Gastroesophageal sphincter (tissue), 4 donors: ENCODE measurements around the gene CEL. TPM values are rescaled to one million over a fixed set of nuclear protein-coding genes. Genes with fewer than 3 reads are reported as not detected.
"Not testable (repeated sequence)": the region's sequence is repeated elsewhere in the genome, so short reads cannot be mapped to it uniquely, and the experiment has no call there.

ENCODE experiments used
- ATAC-seq: fragments of 150-250 bp; one replicate; pipeline ENCODE4 v1.9.1; 2016; ENCODE audit warnings: mild to moderate bottlenecking, moderate library complexity
- H3K27ac ChIP-seq, 4 donors: fragments of 200-600 bp; sonication (generic) in 3 of 4; 1 replicate in 3 of 4; 2 replicates in 1 of 4; pipeline ENCODE4 v1.5.1; 2016 to 2019
- H3K27me3 ChIP-seq: fragments of 200-600 bp; sonication (generic); one replicate; pipeline ENCODE4 v1.5.1; 2019
- H3K36me3 ChIP-seq, 2 donors: fragments of 200-600 bp; sonication (generic); one replicate each; pipeline ENCODE4 v1.5.1; 2019; ENCODE audit warnings: control low read depth in 1 of 2
- H3K4me1 ChIP-seq, 3 donors: fragments of 200-600 bp; sonication (generic); 1 replicate in 2 of 3; 2 replicates in 1 of 3; pipeline ENCODE4 v1.5.1; 2016 to 2019; ENCODE audit warnings: control low read depth in 2 of 3
- H3K4me3 ChIP-seq, 2 donors: fragments of 200-600 bp; sonication (generic); one replicate each; pipeline ENCODE4 v1.5.1; 2019; ENCODE audit warnings: mild to moderate bottlenecking in 1 of 2, moderate library complexity in 1 of 2
- H3K9me3 ChIP-seq, 3 donors: fragments of 200-600 bp; sonication (generic); one replicate each; pipeline ENCODE4 v1.5.1; 2017 to 2019; ENCODE audit warnings: control low read depth in 2 of 3
- EP300 ChIP-seq: sonication (generic); formaldehyde crosslinking; IDR thresholded peaks from one replicate; pipeline ENCODE4 v1.6.1; 2017; ENCODE audit warnings: antibody characterized with exemption, mild to moderate bottlenecking
- POLR2A ChIP-seq, 2 donors: fragments of 450-650 bp; IDR thresholded peaks; one replicate each; pipeline ENCODE4 v1.6.1; 2017; ENCODE audit warnings: antibody characterized with exemption in 2 of 2, mild to moderate bottlenecking in 2 of 2, moderate library complexity in 1 of 2
- POLR2AphosphoS5 ChIP-seq: sonication (generic); formaldehyde crosslinking; IDR thresholded peaks from one replicate; pipeline ENCODE4 v1.6.1; 2017; ENCODE audit warnings: antibody characterized with exemption
- whole genome bisulfite sequencing, 2 donors: methylation state at CpG; one replicate each; pipeline ENCODE4 v1.1.5; 2018; ENCODE audit warnings: low coverage in 1 of 2; 5-methylcytosine and 5-hydroxymethylcytosine counted together
- total RNA-seq, 4 donors: library from RNA; depleted of rRNA; stranded (reverse); fragments of >200 nt; gene quantifications; one replicate each; pipeline ENCODE4 v1.1.0, GENCODE V29; 2016
- TF ChIP-seq, protein P1 (sequence below), 4 experiments: fragments of 200-600 bp in 2 of 4; fragments of 450-650 bp in 2 of 4; sonication (generic) in 1 of 4; IDR thresholded peaks; one replicate each; pipeline ENCODE4 v1.5.1; 2017 to 2019; ENCODE audit warnings: antibody characterized with exemption in 4 of 4, mild to moderate bottlenecking in 2 of 4, moderate library complexity in 2 of 4

Gene CEL
- total RNA-seq, 4 donors from 2014 or later, result 0.35 to 0.81 (median 0.62) TPM; not detected in 1

DNA sequence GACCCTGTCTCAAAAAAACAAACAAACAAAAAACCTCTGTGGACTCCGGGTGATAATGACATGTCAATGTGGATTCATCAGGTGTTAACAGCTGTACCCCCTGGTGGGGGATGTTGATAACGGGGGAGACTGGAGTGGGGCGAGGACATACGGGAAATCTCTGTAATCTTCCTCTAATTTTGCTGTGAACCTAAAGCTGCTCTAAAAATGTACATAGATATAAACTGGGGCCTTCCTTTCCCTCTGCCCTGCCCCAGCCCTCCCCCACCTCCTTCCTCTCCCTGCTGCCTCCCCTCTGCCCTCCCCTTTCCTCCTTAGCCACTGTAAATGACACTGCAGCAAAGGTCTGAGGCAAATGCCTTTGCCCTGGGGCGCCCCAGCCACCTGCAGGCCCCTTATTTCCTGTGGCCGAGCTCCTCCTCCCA is 1.4 kb upstream of the CEL start:
- Histone ChIP-seq H3K4me1 (no peaks in the 10 kb centered on the region), H3K36me3 (peaks cover 0 to 46% of the 10 kb centered on the region in 2 donors), H3K9me3 (no peaks in the 10 kb centered on the region), H3K4me3 (no peak overlapping the region), H3K27ac (no peak overlapping the region), H3K27me3 (no peaks in the 10 kb centered on the region)
- 38 to 74% methylated on average over 2 to 4 of the region's 6 CpGs for WGBS, 2 donors
- no peak for ATAC-seq
- TF ChIP-seq POLR2A (IDR thresholded peaks at IDR 0.05), result no peak
- no peak for TF ChIP-seq EP300
- TF ChIP-seq, protein P1, sequence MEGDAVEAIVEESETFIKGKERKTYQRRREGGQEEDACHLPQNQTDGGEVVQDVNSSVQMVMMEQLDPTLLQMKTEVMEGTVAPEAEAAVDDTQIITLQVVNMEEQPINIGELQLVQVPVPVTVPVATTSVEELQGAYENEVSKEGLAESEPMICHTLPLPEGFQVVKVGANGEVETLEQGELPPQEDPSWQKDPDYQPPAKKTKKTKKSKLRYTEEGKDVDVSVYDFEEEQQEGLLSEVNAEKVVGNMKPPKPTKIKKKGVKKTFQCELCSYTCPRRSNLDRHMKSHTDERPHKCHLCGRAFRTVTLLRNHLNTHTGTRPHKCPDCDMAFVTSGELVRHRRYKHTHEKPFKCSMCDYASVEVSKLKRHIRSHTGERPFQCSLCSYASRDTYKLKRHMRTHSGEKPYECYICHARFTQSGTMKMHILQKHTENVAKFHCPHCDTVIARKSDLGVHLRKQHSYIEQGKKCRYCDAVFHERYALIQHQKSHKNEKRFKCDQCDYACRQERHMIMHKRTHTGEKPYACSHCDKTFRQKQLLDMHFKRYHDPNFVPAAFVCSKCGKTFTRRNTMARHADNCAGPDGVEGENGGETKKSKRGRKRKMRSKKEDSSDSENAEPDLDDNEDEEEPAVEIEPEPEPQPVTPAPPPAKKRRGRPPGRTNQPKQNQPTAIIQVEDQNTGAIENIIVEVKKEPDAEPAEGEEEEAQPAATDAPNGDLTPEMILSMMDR (IDR thresholded peaks at IDR 0.05), result no peak

DNA sequence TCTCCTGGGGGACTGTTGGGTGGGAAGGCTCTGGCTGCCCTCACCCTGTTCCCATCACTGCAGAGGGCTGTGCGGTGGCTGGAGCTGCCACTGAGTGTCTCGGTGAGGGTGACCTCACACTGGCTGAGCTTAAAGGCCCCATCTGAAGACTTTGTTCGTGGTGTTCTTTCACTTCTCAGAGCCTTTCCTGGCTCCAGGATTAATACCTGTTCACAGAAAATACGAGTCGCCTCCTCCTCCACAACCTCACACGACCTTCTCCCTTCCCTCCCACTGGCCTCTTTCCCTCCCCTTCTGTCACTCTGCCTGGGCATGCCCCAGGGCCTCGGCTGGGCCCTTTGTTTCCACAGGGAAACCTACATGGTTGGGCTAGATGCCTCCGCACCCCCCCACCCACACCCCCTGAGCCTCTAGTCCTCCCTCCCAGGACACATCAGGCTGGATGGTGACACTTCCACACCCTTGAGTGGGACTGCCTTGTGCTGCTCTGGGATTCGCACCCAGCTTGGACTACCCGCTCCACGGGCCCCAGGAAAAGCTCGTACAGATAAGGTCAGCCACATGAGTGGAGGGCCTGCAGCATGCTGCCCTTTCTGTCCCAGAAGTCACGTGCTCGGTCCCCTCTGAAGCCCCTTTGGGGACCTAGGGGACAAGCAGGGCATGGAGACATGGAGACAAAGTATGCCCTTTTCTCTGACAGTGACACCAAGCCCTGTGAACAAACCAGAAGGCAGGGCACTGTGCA is 590 bp upstream of the CEL start:
- H3K27me3 ChIP-seq, H3K27ac ChIP-seq, H3K4me1 ChIP-seq, H3K4me3 ChIP-seq, H3K9me3 ChIP-seq, ATAC-seq: not testable (repeated sequence)
- WGBS, 2 donors, result 43 to 55% methylated on average over 4 to 6 of the region's 14 CpGs
- peaks cover 0 to 43% of the 10 kb centered on the region in 2 donors for H3K36me3 ChIP-seq

DNA sequence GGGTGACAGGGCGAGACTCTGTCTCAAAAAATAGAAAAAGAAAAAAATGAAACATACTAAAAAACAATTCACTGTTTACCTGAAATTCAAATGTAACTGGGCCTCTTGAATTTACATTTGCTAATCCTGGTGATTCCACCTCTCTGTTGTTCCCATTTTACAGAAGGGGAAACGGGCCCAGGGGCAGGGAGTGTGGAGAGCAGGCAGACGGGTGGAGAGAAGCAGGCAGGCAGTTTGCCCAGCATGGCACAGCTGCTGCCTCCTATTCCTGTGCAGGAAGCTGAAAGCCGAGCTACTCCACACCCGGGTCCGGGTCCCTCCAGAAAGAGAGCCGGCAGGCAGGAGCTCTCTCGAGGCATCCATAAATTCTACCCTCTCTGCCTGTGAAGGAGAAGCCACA is 788 bp downstream of the CEL start:
- H3K27ac ChIP-seq, H3K27me3 ChIP-seq, H3K9me3 ChIP-seq, ATAC-seq, H3K4me1 ChIP-seq, H3K4me3 ChIP-seq: not testable (repeated sequence)
- 72 to 83% methylated on average over 2 of the region's 8 CpGs for WGBS, 2 donors
- peaks cover 0 to 33% of the 10 kb centered on the region in 2 donors for H3K36me3 ChIP-seq

DNA sequence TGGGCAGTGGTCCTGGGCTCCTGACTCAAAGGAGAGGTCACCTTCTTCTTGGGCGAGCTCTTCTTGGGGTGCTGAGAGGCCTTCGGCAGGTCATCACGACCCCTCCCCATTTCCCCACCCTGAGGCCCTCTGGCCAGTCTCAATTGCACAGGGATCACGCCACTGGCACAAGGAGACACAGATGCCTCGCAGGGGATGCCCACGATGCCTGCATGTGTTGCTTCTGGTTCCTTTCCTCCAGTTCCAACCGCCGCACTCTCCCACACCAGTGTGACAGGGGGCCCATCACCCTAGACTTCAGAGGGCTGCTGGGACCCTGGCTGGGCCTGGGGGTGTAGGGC is 1.3 kb downstream of the CEL start:
- Histone ChIP-seq H3K4me1 (no peaks in the 10 kb centered on the region), H3K4me3 (no peak overlapping the region), H3K27ac (no peak overlapping the region), H3K36me3 (peaks cover 0 to 27% of the 10 kb centered on the region in 2 donors), H3K27me3 (no peaks in the 10 kb centered on the region), H3K9me3 (no peaks in the 10 kb centered on the region)
- WGBS, 2 donors, result 80% methylated on average over 1 of the region's 8 CpGs; no CpG with 5 or more reads in 1 of the 2 donors
- TF ChIP-seq EP300, result no peak
- ATAC-seq, result no peak

DNA sequence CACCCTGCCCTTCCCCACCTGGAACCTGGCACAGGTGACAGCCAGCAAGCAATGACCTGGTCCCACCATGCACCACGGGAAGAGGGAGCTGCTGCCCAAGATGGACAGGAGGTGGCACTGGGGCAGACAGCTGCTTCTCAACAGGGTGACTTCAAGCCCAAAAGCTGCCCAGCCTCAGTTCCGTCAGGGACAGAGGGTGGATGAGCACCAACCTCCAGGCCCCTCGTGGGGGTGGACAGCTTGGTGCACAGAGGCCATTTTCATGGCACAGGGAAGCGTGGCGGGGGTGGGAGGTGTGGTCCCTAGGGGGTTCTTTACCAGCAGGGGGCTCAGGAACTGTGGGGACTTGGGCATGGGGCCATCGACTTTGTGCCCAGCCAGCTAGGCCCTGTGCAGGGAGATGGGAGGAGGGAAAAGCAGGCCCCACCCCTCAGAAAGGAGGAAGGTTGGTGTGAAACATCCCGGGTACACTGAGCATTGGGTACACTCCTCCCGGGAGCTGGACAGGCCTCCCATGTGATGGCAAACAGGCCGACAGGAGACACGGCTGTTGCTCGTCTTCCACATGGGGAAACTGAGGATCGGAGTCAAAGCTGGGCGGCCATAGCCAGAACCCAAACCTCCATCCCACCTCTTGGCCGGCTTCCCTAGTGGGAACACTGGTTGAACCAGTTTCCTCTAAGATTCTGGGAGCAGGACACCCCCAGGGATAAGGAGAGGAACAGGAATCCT is 1.9 kb downstream of the CEL start:
- 75 to 82% methylated on average over 4 of the region's 14 CpGs for whole genome bisulfite sequencing, 2 donors
- peaks cover 0 to 22% of the 10 kb centered on the region in 2 donors for H3K36me3 ChIP-seq
- TF ChIP-seq EP300, result no peak
- TF ChIP-seq POLR2AphosphoS5, result no peak
- TF ChIP-seq, protein P1 (IDR thresholded peaks at IDR 0.05), result no peak
- no peak for TF ChIP-seq POLR2A (IDR thresholded peaks at IDR 0.05)
- H3K27ac ChIP-seq, result no peak overlapping the region
- H3K27me3 ChIP-seq, result no peaks in the 10 kb centered on the region
- H3K4me1 ChIP-seq, result no peaks in the 10 kb centered on the region
- ATAC-seq, result no peak
- no peak overlapping the region for H3K4me3 ChIP-seq
- no peaks in the 10 kb centered on the region for H3K9me3 ChIP-seq

DNA sequence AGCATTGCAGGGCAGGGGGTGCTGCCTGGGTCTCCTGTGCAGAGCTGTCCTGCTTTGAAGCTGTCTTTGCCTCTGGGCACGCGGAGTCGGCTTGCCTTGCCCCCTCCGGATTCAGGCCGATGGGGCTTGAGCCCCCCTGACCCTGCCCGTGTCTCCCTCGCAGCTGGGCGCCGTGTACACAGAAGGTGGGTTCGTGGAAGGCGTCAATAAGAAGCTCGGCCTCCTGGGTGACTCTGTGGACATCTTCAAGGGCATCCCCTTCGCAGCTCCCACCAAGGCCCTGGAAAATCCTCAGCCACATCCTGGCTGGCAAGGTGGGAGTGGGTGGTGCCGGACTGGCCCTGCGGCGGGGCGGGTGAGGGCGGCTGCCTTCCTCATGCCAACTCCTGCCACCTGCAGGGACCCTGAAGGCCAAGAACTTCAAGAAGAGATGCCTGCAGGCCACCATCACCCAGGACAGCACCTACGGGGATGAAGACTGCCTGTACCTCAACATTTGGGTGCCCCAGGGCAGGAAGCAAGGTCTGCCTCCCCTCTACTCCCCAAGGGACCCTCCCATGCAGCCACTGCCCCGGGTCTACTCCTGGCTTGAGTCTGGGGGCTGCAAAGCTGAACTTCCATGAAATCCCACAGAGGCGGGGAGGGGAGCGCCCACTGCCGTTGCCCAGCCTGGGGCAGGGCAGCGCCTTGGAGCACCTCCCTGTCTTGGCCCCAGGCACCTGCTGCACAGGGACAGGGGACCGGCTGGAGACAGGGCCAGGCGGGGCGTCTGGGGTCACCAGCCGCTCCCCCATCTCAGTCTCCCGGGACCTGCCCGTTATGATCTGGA is 2.7 kb downstream of the CEL start:
- no peak for ATAC-seq
- Histone ChIP-seq H3K4me3 (no peak overlapping the region), H3K36me3 (peaks cover 0 to 21% of the 10 kb centered on the region in 2 donors), H3K27ac (no peak overlapping the region), H3K27me3 (no peaks in the 10 kb centered on the region), H3K9me3 (no peaks in the 10 kb centered on the region), H3K4me1 (no peaks in the 10 kb centered on the region)
- WGBS, 2 donors, result no CpG with 5 or more reads among the region's 30 CpGs
- TF ChIP-seq POLR2A (IDR thresholded peaks at IDR 0.05), result no peak
- no peak for TF ChIP-seq POLR2AphosphoS5
- TF ChIP-seq, protein P1 (IDR thresholded peaks at IDR 0.05), result no peak
- no peak for TF ChIP-seq EP300
